A549 (cell line): ENCODE measurements around the gene CPLX4. TPM values are rescaled to one million over a fixed set of nuclear protein-coding genes. Genes with fewer than 3 reads are reported as not detected.

Experiments used
- ATAC-seq, 2 experiments: fragments of 200-7000 bp in 1 of 2; fragments of >200 bp in 1 of 2; cut with Nextera tagmentation in 1 of 2; cut with Tn5 transposase in 1 of 2; 3 replicates each; pipeline versions ENCODE4 v1.8.0 to v1.9.1; 2018 to 2020; ENCODE audit warnings: mild to moderate bottlenecking in 1 of 2, moderate library complexity in 1 of 2
- CTCF ChIA-PET: fragments of 300-600 bp; sonication (Branson Sonifier 250); formaldehyde crosslinking; extraction: SDS; loops from one replicate; lab custom pipeline; 2021; ENCODE audit warnings: antibody characterized with exemption, inconsistent platforms; lab: Yijun Ruan, JAX
- POLR2A ChIA-PET: fragments of 350-600 bp; formaldehyde crosslinking; extraction: SDS; loops from one replicate; lab custom pipeline; 2021; ENCODE audit warnings: antibody characterized with exemption, inconsistent platforms; lab: Yijun Ruan, JAX
- DNase-seq, 2 experiments: peaks; one replicate each; pipeline versions ENCODE4 v3.0.0 to v3.0.0-alpha.2; 2011 to 2016; ENCODE audit warnings: low read depth in 1 of 2, low spot score in 1 of 2
- FAIRE-seq: peaks from 2 replicates; lab custom pipeline; 2011; peaks lifted over from hg19 to GRCh38; lab: Jason Lieb, UNC
- H3K27ac ChIP-seq, 2 experiments: fragments of >200 bp; sonication (Bioruptor Twin); formaldehyde crosslinking; 3 replicates each; pipeline ENCODE4 v1.5.1; 2016 to 2017
- H3K4me1 ChIP-seq: fragments of >200 bp; sonication (Bioruptor Twin); formaldehyde crosslinking; 3 replicates; pipeline ENCODE4 v1.6.1; 2016
- H3K4me2 ChIP-seq: fragments of >200 bp; sonication (Bioruptor Twin); formaldehyde crosslinking; 3 replicates; pipeline ENCODE4 v1.6.1; 2016
- H3K4me3 ChIP-seq: fragments of >200 bp; sonication (Bioruptor Twin); formaldehyde crosslinking; 3 replicates; pipeline ENCODE4 v1.5.1; 2016
- H3K9me3 ChIP-seq: fragments of >200 bp; sonication (Bioruptor Twin); formaldehyde crosslinking; 3 replicates; pipeline ENCODE4 v1.6.1; 2016
- CHD2 ChIP-seq: fragments of 150-350 bp; IDR thresholded peaks from 2 replicates; pipeline ENCODE4 v1.6.1; 2014; ENCODE audit warnings: low read length; ENCODE audit not compliant: partially characterized antibody
- CHD4 ChIP-seq: fragments of 200-600 bp; sonication (generic); IDR thresholded peaks from 2 replicates; pipeline ENCODE4 v1.6.1; 2016; ENCODE audit warnings: antibody characterized with exemption, mild to moderate bottlenecking, borderline replicate concordance
- CTCF ChIP-seq: fragments of >200 bp; sonication (Bioruptor Twin); formaldehyde crosslinking; IDR thresholded peaks from 3 replicates; pipeline ENCODE4 v1.5.1; 2016
- E2F6 ChIP-seq: IDR thresholded peaks from 2 replicates; pipeline ENCODE4 v1.6.1; 2012; ENCODE audit warnings: low read depth, borderline replicate concordance
- EP300 ChIP-seq, 2 experiments: fragments of >200 bp; sonication (Bioruptor Twin); formaldehyde crosslinking; IDR thresholded peaks; 2 replicates in 1 of 2; 3 replicates in 1 of 2; pipeline ENCODE4 v1.6.1; 2016 to 2017
- FOSB ChIP-seq: fragments of 250-450 bp; sonication (Bioruptor Pico); IDR thresholded peaks from 2 replicates; pipeline ENCODE4 v1.5.0; 2020; ENCODE audit warnings: mild to moderate bottlenecking, moderate library complexity
- MAFK ChIP-seq: fragments of 450-650 bp; IDR thresholded peaks from 2 replicates; pipeline ENCODE4 v1.6.1; 2014; ENCODE audit not compliant: partially characterized antibody
- POLR2AphosphoS2 ChIP-seq: conservative IDR thresholded peaks from 2 replicates; pipeline ENCODE4 v1.6.1; 2012; ENCODE audit warnings: low read length, improper control_type of control experiment, inconsistent platforms
- RAD21 ChIP-seq, 2 experiments: fragments of >200 bp in 1 of 2; sonication (Bioruptor Twin) in 1 of 2; formaldehyde crosslinking in 1 of 2; IDR thresholded peaks in 1 of 2; conservative IDR thresholded peaks in 1 of 2; 2 replicates in 1 of 2; 3 replicates in 1 of 2; pipeline ENCODE4 v1.6.1; 2012 to 2018; ENCODE audit warnings: inconsistent platforms in 1 of 2
- RARB ChIP-seq: fragments of 250-450 bp; sonication (Bioruptor Pico); IDR thresholded peaks from 2 replicates; pipeline ENCODE4 v1.8.0; 2021; ENCODE audit warnings: mild to moderate bottlenecking, moderate library complexity
- RCOR1 ChIP-seq: fragments of 150-350 bp; IDR thresholded peaks from 2 replicates; pipeline ENCODE4 v1.6.1; 2014; ENCODE audit warnings: antibody characterized with exemption, low read length, low read depth
- RFX5 ChIP-seq: fragments of 450-650 bp; IDR thresholded peaks from 2 replicates; pipeline ENCODE4 v1.7.1; 2014; ENCODE audit warnings: antibody characterized with exemption, mild to moderate bottlenecking, moderate library complexity
- SMC3 ChIP-seq: fragments of >200 bp; sonication (Bioruptor Twin); formaldehyde crosslinking; IDR thresholded peaks from 3 replicates; pipeline ENCODE4 v1.6.1; 2018; ENCODE audit warnings: inconsistent platforms
- WGBS: methylation state at CpG from one replicate; pipeline ENCODE4 v1.1.6; 2017; ENCODE audit errors: missing lambda C conversion rate; 5-methylcytosine and 5-hydroxymethylcytosine counted together
- polyA plus RNA-seq, 4 experiments: library from polyadenylated mRNA; depleted of rRNA in 3 of 4; stranded (reverse); fragments of >200 nt; fragmentation: RNase III in 1 of 4; extraction: RNeasy Plus Mini Kit Qiagen cat#74134 plus additional on column Dnase treatment in 1 of 4; gene quantifications; 2 replicates in 3 of 4; 3 replicates in 1 of 4; pipeline ENCODE4 v1.2.3, GENCODE V29; 2011 to 2017

Gene CPLX4
- polyA plus RNA-seq, 2 of the 4 experiments (the other 2 are of a cell fraction), result not detected

- Histone ChIP-seq H3K4me1 (no peaks in the 10 kb centered on the region), H3K9me3 (no peaks in the 10 kb centered on the region), H3K4me2 (peak overlapping the region; percentile 30; the same call in 1 of the 3 replicates), H3K4me3 (no peak overlapping the region), H3K27ac (no peak overlapping the region)
- ATAC-seq (peak; percentile 70 to 92), DNase-seq (peak; percentile 38 to 69), FAIRE-seq (no peak)
- WGBS, result 31% methylated on average over 5 of the region's 5 CpGs
- ChIA-PET CTCF (interaction anchor here (0.5 to 5.3 kb wide), 38 partner anchors 11 to 480 kb away, joined by 3 to 87 read pairs (median 4); partner anchors contain the start of gene CPLX4), POLR2A (interaction anchor here (1.0 kb wide), 1 partner anchor 153 kb away, joined by 6 read pairs; no protein-coding TSS in a partner anchor)
- TF ChIP-seq RAD21 (conservative IDR thresholded peaks at IDR 0.05 in 1 of 2, IDR thresholded peaks at IDR 0.05 in 1 of 2), result peak; percentile 68 to 69
- TF ChIP-seq POLR2AphosphoS2, result no peak
- peak; percentile 54 for TF ChIP-seq CTCF
- TF ChIP-seq SMC3, result peak; percentile 52
- peak; percentile 63 for TF ChIP-seq MAFK
Measured at GRCh38 chr18:59249199-59249774, 69.2 kb downstream of the CPLX4 start.

- Histone ChIP-seq H3K4me2 (no peak overlapping the region), H3K9me3 (no peaks in the 10 kb centered on the region), H3K4me1 (no peaks in the 10 kb centered on the region), H3K4me3 (no peak overlapping the region), H3K27ac (no peak overlapping the region)
- CTCF ChIA-PET, result interaction anchor here (1.2 to 5.3 kb wide), 3 partner anchors 16 to 154 kb away, joined by 3 to 87 read pairs (median 40); no protein-coding TSS in a partner anchor
- POLR2A ChIA-PET, result no interaction called here
- WGBS, result 23% methylated on average over 4 of the region's 4 CpGs
- DNase-seq, result no peak
- ATAC-seq, result no peak
- no peak for FAIRE-seq
- no peak for TF ChIP-seq RCOR1
- no peak for TF ChIP-seq RFX5
- no peak for TF ChIP-seq E2F6
- TF ChIP-seq EP300 (IDR thresholded peaks at IDR 0.05), result no peak
- TF ChIP-seq FOSB (CRISPR knock-in tag), result no peak
- no peak for TF ChIP-seq CHD2
- TF ChIP-seq CHD4, result no peak
- no peak for TF ChIP-seq RARB
Measured at GRCh38 chr18:59246796-59247195, 71.7 kb downstream of the CPLX4 start.

Other genes starting within 250 kb of the CPLX4 start
- gene SEC11C, start 178.8 kb downstream of the CPLX4 start, polyA plus RNA-seq (2011; rRNA removed), result 51.4 and 94.9 TPM in 2 replicates
- 65.1 to 71.1 TPM (median 66.5 TPM) in 3 replicates for gene SEC11C, start 178.8 kb downstream of the CPLX4 start, polyA plus RNA-seq (2017; fragmentation: RNase III; extraction: RNeasy Plus Mini Kit Qiagen cat#74134 plus additional on column Dnase treatment)
- not detected in 2 replicates for gene GRP, start 98.5 kb downstream of the CPLX4 start, polyA plus RNA-seq (2011; rRNA removed)
- gene GRP, start 98.5 kb downstream of the CPLX4 start, polyA plus RNA-seq (2017; fragmentation: RNase III; extraction: RNeasy Plus Mini Kit Qiagen cat#74134 plus additional on column Dnase treatment), result not detected in 3 replicates
- not detected in 2 replicates for gene RAX, start 45.2 kb downstream of the CPLX4 start, polyA plus RNA-seq (2011; rRNA removed)
- gene RAX, start 45.2 kb downstream of the CPLX4 start, polyA plus RNA-seq (2017; fragmentation: RNase III; extraction: RNeasy Plus Mini Kit Qiagen cat#74134 plus additional on column Dnase treatment), result not detected in 3 replicates
- 73.4 and 94.0 TPM in 2 replicates for gene LMAN1, start 40.6 kb upstream of the CPLX4 start, polyA plus RNA-seq (2011; rRNA removed)
- gene LMAN1, start 40.6 kb upstream of the CPLX4 start, polyA plus RNA-seq (2017; fragmentation: RNase III; extraction: RNeasy Plus Mini Kit Qiagen cat#74134 plus additional on column Dnase treatment), result 53.7 to 56.2 TPM (median 56.0 TPM) in 3 replicates